Measurements from ENCODE around the gene PLPP6.

PLPP6 gene

DNA sequence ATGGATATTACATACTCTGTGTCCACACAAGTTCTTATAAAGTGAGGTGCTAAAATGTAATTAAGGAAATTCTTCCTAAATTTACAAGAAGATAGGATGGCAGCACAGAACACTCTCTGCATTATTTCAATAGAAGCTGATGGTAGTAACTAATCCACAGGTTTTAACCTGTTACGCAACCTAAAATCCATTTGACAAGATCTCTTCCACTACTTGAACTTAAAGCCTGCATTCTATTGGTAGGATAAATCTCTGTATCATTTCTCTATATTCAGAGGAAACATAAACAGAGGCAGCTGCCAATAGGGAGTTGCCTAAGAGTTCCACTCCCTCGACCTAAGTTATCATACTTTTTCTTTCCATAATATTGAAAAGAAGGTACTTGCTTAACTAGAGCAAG, 38.8 kb downstream of the PLPP6 start:
- DNase-seq, result no peak

GRCh38 chr9:4701526-4701925, 39.4 kb downstream of the PLPP6 start:
- no peak for DNase-seq

DNA sequence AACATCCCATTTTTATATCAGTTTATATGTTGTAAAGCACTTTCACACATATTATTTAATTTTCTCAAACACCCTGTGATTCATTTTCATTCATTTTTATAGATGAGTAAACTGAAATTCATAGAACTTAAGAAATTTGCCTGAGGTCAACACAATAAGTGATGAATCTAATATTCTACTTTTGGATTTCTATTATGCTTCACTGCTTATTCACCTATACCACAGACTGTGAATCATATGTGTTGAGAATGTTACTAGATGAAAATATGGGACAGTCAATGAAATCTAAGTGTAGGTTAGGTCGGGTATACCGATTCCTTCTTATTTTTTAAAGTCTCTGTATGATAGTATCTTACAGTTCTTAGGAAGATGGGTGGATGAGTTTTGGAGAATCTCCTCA, 42.0 kb downstream of the PLPP6 start:
- no peak for DNase-seq

- DNase-seq, result no peak
Measured at GRCh38 chr9:4706021-4706420, 43.9 kb downstream of the PLPP6 start.

DNA sequence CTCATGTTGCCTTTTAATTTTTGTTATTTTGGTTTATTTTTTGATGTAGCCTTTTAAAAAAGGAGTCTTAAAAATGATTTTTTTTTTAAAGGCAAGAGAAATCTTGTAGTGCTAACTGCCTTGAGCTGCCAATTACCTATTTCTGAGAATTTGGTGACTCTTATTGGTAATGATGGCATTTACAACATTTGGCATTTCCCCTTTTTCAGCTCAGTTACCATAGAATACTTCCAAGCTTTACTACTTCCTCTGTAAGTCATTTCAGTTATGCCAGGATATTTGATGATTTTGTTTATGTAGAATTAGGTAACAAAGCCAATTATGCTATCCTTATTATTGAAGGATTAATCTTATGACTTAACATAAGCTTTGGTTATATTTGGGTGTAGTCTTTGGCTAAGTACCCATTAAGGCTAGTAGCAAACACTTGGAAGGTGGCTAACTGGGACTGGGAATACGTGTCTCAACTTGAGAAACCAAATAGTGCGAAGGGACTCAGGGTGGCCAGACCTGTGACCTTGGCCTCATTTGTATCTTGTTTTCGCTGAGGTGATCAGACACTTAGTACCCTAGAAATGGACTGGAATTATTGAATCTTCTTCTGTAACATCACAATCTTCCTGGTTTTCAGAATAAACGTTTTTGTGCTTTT, 45.0 kb downstream of the PLPP6 start:
- no peak for DNase-seq

GRCh38 chr9:4709380-4709779, 47.3 kb downstream of the PLPP6 start:
- DNase-seq, result no peak

DNA sequence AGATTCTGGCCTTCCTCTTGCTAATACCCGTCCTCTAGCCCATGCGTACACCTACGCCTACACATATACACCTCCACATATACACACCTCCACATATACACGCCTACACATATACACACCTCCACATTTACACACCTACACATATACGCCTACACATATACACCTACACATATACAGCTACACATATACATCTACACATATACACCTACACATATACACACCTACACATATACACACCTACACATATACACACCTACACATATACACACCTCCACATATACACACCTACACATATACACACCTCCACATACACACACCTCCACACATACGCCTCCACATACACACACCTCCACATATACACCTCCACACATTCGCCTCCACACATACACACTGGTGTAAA, 51.8 kb downstream of the PLPP6 start:
- no peak for DNase-seq

- DNase-seq, result no peak
Measured at GRCh38 chr9:4714266-4715016, 52.3 kb downstream of the PLPP6 start.

All from effector CD4-positive, alpha-beta T cell (primary cell).